ENCODE results near the gene GALNT17.

The GALNT17 gene

DNA sequence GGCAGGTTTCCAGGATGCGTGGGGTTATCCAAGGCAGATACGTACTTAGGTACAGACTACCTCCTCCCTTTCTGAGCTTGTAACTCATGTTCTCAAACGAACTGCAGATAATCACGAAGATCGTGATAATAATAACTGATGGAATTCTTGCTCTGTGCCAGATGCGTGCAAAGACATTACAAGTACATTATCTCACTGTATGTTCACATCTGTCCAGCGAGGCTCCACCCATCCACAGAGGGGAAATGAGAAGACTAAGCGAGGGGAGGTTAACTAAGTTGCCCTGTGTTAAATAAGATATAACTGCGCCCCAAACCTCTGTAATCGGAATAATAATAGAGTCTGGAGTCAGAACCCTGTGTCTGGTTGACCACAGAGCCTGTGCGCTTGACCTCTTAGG, 1.9 kb downstream of the GALNT17 start:
- H3K9me3 Mint-ChIP-seq, result no peaks in the 10 kb centered on the region
- H3K4me3 Mint-ChIP-seq, result peak overlapping the region; percentile 85 to 92 (median 85)
- H3K27me3 Mint-ChIP-seq (ENCODE audit: low read depth), result peaks cover 68% of the 10 kb centered on the region
- H3K36me3 Mint-ChIP-seq (ENCODE audit: low read depth), result no peaks in the 10 kb centered on the region
- H3K27ac Mint-ChIP-seq, result no peak overlapping the region
- no peak for TF ChIP-seq CTCF (IDR thresholded peaks at IDR 0.05; ENCODE audit: unreplicated experiment in 3 of 3)
- H3K4me1 Mint-ChIP-seq, result peaks cover 25% of the 10 kb centered on the region

DNA sequence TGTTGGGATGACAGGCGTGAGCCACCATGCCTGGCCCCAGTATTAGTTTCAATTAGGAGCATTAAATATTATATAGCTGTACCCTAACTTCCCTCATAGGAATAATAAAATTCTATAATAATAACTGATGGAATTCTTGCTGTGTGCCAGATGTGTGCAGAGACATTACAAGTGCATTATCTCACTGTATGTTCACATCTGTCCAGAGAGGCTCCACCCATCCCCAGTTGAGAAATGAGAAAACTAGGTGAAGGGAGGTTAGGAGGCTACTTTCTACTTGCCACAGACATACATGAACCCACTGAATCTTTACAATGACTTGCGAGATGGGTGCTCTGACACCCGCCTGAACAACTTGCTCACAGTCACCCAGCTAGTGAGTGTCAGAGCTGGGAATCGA, 3.2 kb downstream of the GALNT17 start:
- Mint-ChIP-seq H3K9me3 (no peaks in the 10 kb centered on the region), H3K4me3 (no peak overlapping the region), H3K27ac (no peak overlapping the region), H3K4me1 (peaks cover 16% of the 10 kb centered on the region), H3K36me3 (ENCODE audit: low read depth) (no peaks in the 10 kb centered on the region), H3K27me3 (ENCODE audit: low read depth) (peaks cover 71% of the 10 kb centered on the region)
- TF ChIP-seq CTCF (IDR thresholded peaks at IDR 0.05; ENCODE audit: unreplicated experiment in 3 of 3), result no peak

- Mint-ChIP-seq H3K9me3 (no peaks in the 10 kb centered on the region), H3K36me3 (ENCODE audit: low read depth) (no peaks in the 10 kb centered on the region), H3K4me3 (no peak overlapping the region), H3K4me1 (peaks cover 11% of the 10 kb centered on the region), H3K27ac (no peak overlapping the region), H3K27me3 (ENCODE audit: low read depth) (peaks cover 70% of the 10 kb centered on the region)
- TF ChIP-seq CTCF (IDR thresholded peaks at IDR 0.05; ENCODE audit: unreplicated experiment in 3 of 3), result no peak
Observed at GRCh38 chr7:71135663-71136062, 3.7 kb downstream of the GALNT17 start.

DNA sequence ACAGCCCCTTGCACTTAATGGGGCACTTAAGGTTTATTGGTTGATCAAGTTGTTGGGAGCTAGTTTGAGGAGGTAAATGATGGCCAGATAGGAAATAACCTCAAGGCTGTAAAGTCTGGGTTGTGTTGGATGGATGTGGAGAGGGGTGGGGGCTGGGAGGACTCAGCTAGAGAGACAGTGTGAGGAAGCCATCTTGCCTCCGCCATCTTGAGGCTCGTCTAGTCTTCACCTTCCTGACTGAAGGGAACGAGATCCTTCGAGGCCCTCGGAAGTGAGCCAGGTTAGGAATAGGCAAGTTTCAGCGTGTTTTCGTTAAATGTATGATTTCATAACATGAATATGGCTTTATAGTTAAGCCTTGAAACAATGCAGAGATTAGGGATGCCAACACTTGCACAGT, 5.5 kb downstream of the GALNT17 start:
- Mint-ChIP-seq H3K4me1 (peaks cover 9% of the 10 kb centered on the region), H3K27me3 (ENCODE audit: low read depth) (peaks cover 61% of the 10 kb centered on the region), H3K27ac (no peak overlapping the region), H3K36me3 (ENCODE audit: low read depth) (no peaks in the 10 kb centered on the region), H3K9me3 (no peaks in the 10 kb centered on the region), H3K4me3 (no peak overlapping the region)
- no peak for TF ChIP-seq CTCF (IDR thresholded peaks at IDR 0.05; ENCODE audit: unreplicated experiment in 3 of 3)

DNA sequence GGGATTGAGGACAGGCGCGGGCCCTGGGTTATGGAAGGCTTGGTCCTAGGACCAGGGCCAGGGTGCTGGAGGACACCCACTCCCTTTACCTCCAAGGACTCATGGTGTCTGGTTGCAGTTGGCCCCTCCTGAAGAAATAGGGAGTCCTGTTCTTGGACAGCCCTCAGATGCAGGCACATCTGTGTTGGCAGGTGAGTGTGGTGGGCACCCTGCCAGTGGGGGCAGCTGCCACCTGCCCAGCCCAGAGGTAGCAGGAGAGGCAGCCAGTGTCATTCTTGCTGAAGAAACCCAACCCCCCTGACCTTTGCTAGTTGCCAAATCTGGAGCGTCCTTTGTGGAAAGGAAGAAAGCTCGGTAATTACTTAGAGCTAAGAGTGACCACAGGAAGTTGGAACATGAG, 8.3 kb downstream of the GALNT17 start:
- no peak for TF ChIP-seq CTCF (IDR thresholded peaks at IDR 0.05; ENCODE audit: unreplicated experiment in 3 of 3)
- Mint-ChIP-seq H3K4me3 (no peak overlapping the region), H3K4me1 (no peaks in the 10 kb centered on the region), H3K36me3 (ENCODE audit: low read depth) (no peaks in the 10 kb centered on the region), H3K9me3 (peaks cover 7% of the 10 kb centered on the region), H3K27me3 (ENCODE audit: low read depth) (peaks cover 37% of the 10 kb centered on the region), H3K27ac (no peak overlapping the region)

- H3K4me1 Mint-ChIP-seq, result peaks cover 12% of the 10 kb centered on the region
- H3K36me3 Mint-ChIP-seq (ENCODE audit: low read depth), result no peaks in the 10 kb centered on the region
- H3K27me3 Mint-ChIP-seq (ENCODE audit: low read depth), result peaks cover 16% of the 10 kb centered on the region
- H3K27ac Mint-ChIP-seq, result peak overlapping the region in 1 of 3 experiments; percentile 68
- H3K9me3 Mint-ChIP-seq, result peaks cover 11% of the 10 kb centered on the region
- no peak for TF ChIP-seq CTCF (IDR thresholded peaks at IDR 0.05; ENCODE audit: unreplicated experiment in 3 of 3)
- H3K4me3 Mint-ChIP-seq, result no peak overlapping the region
Observed at GRCh38 chr7:71144963-71145362, 13.0 kb downstream of the GALNT17 start.
